Measurements from ENCODE around the gene ORM2.
"Not testable (repeated sequence)": the region's sequence is repeated elsewhere in the genome, so short reads cannot be mapped to it uniquely, and the experiment has no call there.

DNA sequence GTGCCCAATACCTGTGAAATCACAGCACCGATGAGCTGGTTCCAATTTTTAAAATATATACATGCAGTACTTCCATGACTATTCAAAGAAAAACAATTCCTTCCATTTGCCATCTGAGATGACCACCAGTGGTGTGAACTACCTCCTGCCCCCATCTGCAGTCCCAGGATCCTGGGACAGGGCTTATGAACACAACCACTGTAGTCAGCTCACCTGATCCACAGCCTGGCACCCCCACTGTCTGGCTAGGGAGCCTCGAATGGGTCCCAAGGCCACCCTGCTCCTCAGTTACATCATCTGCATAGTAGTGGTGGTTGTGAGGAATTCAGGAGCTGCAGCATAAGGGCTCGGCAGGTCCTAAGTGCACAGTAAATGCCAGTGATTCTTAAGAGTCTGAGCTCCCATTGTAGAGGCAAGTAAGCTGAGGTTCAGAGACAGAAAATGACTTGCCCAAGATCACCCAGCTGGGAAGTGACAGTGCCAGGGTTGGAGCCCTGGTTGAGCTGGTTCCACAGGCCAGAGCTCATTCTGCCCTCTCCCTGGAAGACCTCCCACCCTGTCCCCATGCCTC, 3.9 kb upstream of the ORM2 start:
- TF ChIP-seq, protein P1, sequence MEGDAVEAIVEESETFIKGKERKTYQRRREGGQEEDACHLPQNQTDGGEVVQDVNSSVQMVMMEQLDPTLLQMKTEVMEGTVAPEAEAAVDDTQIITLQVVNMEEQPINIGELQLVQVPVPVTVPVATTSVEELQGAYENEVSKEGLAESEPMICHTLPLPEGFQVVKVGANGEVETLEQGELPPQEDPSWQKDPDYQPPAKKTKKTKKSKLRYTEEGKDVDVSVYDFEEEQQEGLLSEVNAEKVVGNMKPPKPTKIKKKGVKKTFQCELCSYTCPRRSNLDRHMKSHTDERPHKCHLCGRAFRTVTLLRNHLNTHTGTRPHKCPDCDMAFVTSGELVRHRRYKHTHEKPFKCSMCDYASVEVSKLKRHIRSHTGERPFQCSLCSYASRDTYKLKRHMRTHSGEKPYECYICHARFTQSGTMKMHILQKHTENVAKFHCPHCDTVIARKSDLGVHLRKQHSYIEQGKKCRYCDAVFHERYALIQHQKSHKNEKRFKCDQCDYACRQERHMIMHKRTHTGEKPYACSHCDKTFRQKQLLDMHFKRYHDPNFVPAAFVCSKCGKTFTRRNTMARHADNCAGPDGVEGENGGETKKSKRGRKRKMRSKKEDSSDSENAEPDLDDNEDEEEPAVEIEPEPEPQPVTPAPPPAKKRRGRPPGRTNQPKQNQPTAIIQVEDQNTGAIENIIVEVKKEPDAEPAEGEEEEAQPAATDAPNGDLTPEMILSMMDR (conservative IDR thresholded peaks at IDR 0.05; ENCODE audit: low read length) = not testable (repeated sequence)
- TF ChIP-seq EZH2phosphoT487 (IDR thresholded peaks at IDR 0.05; ENCODE audit: borderline replicate concordance) = not testable (repeated sequence)

Data from Loucy (cell line).